GM12878 (cell line): ENCODE measurements around the gene SV2B. TPM values are rescaled to one million over a fixed set of nuclear protein-coding genes. Genes with fewer than 3 reads are reported as not detected.

Experiments used
- CEBPZ ChIP-seq: fragments of 150-350 bp; IDR thresholded peaks from 2 replicates; pipeline ENCODE4 v1.6.1; 2016; ENCODE audit warnings: low read depth, low read length
- CUX1 ChIP-seq: IDR thresholded peaks from 2 replicates; pipeline ENCODE4 v1.6.1; 2012; ENCODE audit warnings: improper control_type of control experiment, low read depth, low read length; ENCODE audit not compliant: insufficient replicate concordance
- EED ChIP-seq: sonication (generic); IDR thresholded peaks from 2 replicates; pipeline ENCODE4 v1.6.1; 2016; ENCODE audit warnings: antibody characterized with exemption, low read depth
- IRF5 ChIP-seq: fragments of 450-650 bp; IDR thresholded peaks from 2 replicates; pipeline ENCODE4 v1.6.1; 2017; ENCODE audit warnings: borderline replicate concordance
- KLF5 ChIP-seq: fragments of 450-650 bp; IDR thresholded peaks from 2 replicates; pipeline ENCODE4 v1.6.1; 2014; ENCODE audit warnings: mild to moderate bottlenecking; ENCODE audit not compliant: partially characterized antibody
- MAX ChIP-seq: IDR thresholded peaks from 2 replicates; pipeline ENCODE4 v1.6.1; 2012; ENCODE audit warnings: low read depth, low read length, improper control_type of control experiment
- MEF2B ChIP-seq: fragments of 450-650 bp; IDR thresholded peaks from 2 replicates; pipeline ENCODE4 v1.6.1; 2018; ENCODE audit warnings: mild to moderate bottlenecking, moderate library complexity; ENCODE audit not compliant: partially characterized antibody, poor library complexity, severe bottlenecking
- RCOR1 ChIP-seq: conservative IDR thresholded peaks from 2 replicates; pipeline ENCODE4 v1.6.1; 2012; ENCODE audit warnings: low read depth, low read length, improper control_type of control experiment
- SREBF1 ChIP-seq: IDR thresholded peaks from 2 replicates; pipeline ENCODE4 v1.6.1; 2012; ENCODE audit warnings: mild to moderate bottlenecking, low read length
- SRF ChIP-seq, 2 experiments: IDR thresholded peaks; 2 replicates each; pipeline ENCODE4 v1.6.1; 2011; ENCODE audit warnings: low read depth in 2 of 2, low read length in 2 of 2, mild to moderate bottlenecking in 1 of 2, moderate library complexity in 1 of 2
- YBX1 ChIP-seq: fragments of 450-650 bp; IDR thresholded peaks from 2 replicates; pipeline ENCODE4 v1.6.1; 2016; ENCODE audit warnings: antibody characterized with exemption
- ZBED1 ChIP-seq: IDR thresholded peaks from 2 replicates; pipeline ENCODE4 v1.6.1; 2016; ENCODE audit warnings: borderline replicate concordance
- ZNF207 ChIP-seq: fragments of 450-650 bp; IDR thresholded peaks from 2 replicates; pipeline ENCODE4 v1.6.1; 2014; ENCODE audit warnings: antibody characterized with exemption, mild to moderate bottlenecking, borderline replicate concordance
- ZNF384 ChIP-seq: IDR thresholded peaks from 2 replicates; pipeline ENCODE4 v1.6.1; 2012; ENCODE audit warnings: low read depth, mild to moderate bottlenecking, low read length, improper control_type of control experiment, borderline replicate concordance
- ZNF687 ChIP-seq: fragments of 450-650 bp; IDR thresholded peaks from 2 replicates; pipeline ENCODE4 v1.6.1; 2017; ENCODE audit warnings: mild to moderate bottlenecking, moderate library complexity
- polyA plus RNA-seq, 11 experiments: library from polyadenylated mRNA; depleted of rRNA in 4 of 11; unstranded in 6 of 11; stranded (reverse) in 5 of 11; fragments of >200 nt; fragmentation: Nextera tagmentation in 4 of 11; fragmentation: Illumina TruSeq in 1 of 11; extraction: Ambion mirVana in 4 of 11; extraction: Trizol in 1 of 11; gene quantifications; 1 replicate in 1 of 11; 2 replicates in 10 of 11; pipeline versions ENCODE4 v1.2.1 to v1.2.3, GENCODE V29; 2011 to 2016; ENCODE audit warnings: inconsistent platforms in 2 of 11, missing spikeins in 2 of 11, low read depth in 1 of 11
- total RNA-seq, 4 experiments: library from RNA; depleted of rRNA in 3 of 4; stranded (reverse); fragments of >200 nt in 3 of 4; fragmentation: Illumina TruSeq in 1 of 4; extraction: Trizol in 1 of 4; gene quantifications; 2 replicates each; pipeline versions ENCODE4 v1.2.1 to v1.2.3, GENCODE V29; 2013 to 2021

Gene SV2B
- total and polyA plus RNA-seq, 10 of the 15 experiments (the other 5 are each of a cell fraction or from before 2014, with no cell fraction given) = 0.03 to 1.7 (median 1.3) TPM

GRCh38 chr15:91209318-91209717 lies 109.3 kb downstream of the SV2B start (continued):
- TF ChIP-seq CUX1 (no peak), EED (no peak), ZNF207 (no peak), SRF (IDR thresholded peaks at IDR 0.05; ENCODE audit: low read depth in 2 of 2, low read length in 2 of 2) (no peak), YBX1 (no peak), CEBPZ (no peak), MAX (no peak), ZNF687 (no peak), ZBED1 (no peak), MEF2B (no peak), ZNF384 (no peak), RCOR1 (no peak), SREBF1 (no peak), IRF5 (no peak), KLF5 (no peak)
